ENCODE measurements around the gene SERPINE3. TPM values are rescaled to one million over a fixed set of nuclear protein-coding genes. Genes with fewer than 3 reads are reported as not detected.

The SERPINE3 gene
- total and polyA plus RNA-seq, 2 experiments from 2014 or later = 0.17 to 0.31 TPM

DNA sequence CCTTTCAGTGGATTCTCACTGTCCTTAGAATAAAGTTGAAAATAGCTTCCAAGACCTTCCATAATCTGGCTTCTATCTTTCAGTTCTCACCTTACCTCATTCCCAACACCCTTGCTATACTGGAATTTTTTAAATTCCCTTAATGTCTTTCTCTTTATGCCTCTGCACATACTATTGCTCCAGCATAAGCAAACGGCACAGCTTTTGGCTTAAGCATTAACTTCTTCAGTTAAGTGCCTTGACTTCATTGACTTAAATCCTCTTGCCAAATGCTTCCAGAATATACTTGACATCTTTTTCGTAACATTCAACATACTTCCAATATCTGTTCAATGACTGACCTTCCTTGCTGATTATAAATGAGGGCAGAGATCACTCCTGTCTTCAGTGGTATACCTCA lies 34.0 kb downstream of the SERPINE3 start:
- no peak for TF ChIP-seq NANOG (IDR thresholded peaks at IDR 0.05; ENCODE audit: borderline replicate concordance)
- no peak for TF ChIP-seq ZNF114 (CRISPR knock-in tag; IDR thresholded peaks at IDR 0.05)
- TF ChIP-seq EZH2 (IDR thresholded peaks at IDR 0.05; ENCODE audit: low read depth, unreplicated experiment) = no peak
- TF ChIP-seq, protein P1, sequence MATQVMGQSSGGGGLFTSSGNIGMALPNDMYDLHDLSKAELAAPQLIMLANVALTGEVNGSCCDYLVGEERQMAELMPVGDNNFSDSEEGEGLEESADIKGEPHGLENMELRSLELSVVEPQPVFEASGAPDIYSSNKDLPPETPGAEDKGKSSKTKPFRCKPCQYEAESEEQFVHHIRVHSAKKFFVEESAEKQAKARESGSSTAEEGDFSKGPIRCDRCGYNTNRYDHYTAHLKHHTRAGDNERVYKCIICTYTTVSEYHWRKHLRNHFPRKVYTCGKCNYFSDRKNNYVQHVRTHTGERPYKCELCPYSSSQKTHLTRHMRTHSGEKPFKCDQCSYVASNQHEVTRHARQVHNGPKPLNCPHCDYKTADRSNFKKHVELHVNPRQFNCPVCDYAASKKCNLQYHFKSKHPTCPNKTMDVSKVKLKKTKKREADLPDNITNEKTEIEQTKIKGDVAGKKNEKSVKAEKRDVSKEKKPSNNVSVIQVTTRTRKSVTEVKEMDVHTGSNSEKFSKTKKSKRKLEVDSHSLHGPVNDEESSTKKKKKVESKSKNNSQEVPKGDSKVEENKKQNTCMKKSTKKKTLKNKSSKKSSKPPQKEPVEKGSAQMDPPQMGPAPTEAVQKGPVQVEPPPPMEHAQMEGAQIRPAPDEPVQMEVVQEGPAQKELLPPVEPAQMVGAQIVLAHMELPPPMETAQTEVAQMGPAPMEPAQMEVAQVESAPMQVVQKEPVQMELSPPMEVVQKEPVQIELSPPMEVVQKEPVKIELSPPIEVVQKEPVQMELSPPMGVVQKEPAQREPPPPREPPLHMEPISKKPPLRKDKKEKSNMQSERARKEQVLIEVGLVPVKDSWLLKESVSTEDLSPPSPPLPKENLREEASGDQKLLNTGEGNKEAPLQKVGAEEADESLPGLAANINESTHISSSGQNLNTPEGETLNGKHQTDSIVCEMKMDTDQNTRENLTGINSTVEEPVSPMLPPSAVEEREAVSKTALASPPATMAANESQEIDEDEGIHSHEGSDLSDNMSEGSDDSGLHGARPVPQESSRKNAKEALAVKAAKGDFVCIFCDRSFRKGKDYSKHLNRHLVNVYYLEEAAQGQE (IDR thresholded peaks at IDR 0.05; ENCODE audit: unreplicated experiment) = no peak
- TF ChIP-seq ZNF331 (CRISPR knock-in tag; IDR thresholded peaks at IDR 0.05; ENCODE audit: low read depth) = no peak
- DNase-seq (ENCODE audit: low spot score) = no peak
- Histone ChIP-seq H3F3A (replicated peaks; ENCODE audit: low read depth) (0 out of 2 replicates have a peak, but pooled peaks cover 4% of the 10 kb centered on the region), H3K79me2 (replicated peaks; ENCODE audit: insufficient read depth) (0 out of 2 replicates have a peak, but pooled peaks cover 6% of the 10 kb centered on the region), H2AFZ (no peak overlapping the region), H3K36me3 (ENCODE audit: insufficient read depth) (peaks cover 58% of the 10 kb centered on the region), H3K4me3 (no peak overlapping the region), H3K4me2 (no peak overlapping the region), H3K27ac (ENCODE audit: low read depth) (no peak overlapping the region), H3K4me1 (ENCODE audit: insufficient read depth) (peaks cover 12% of the 10 kb centered on the region; the same call in 1 of the 2 replicates), H3K9me2 (ENCODE audit: insufficient read depth) (no peaks in the 10 kb centered on the region), H4K20me1 (replicated peaks; ENCODE audit: insufficient read depth) (no peaks in the 10 kb centered on the region), H3K27me3 (ENCODE audit: insufficient read depth) (no peaks in the 10 kb centered on the region)
- H3K4me3 Mint-ChIP-seq = no peak overlapping the region
- no peak overlapping the region for H3K27ac Mint-ChIP-seq
- peaks cover 43% of the 10 kb centered on the region for H3K36me3 Mint-ChIP-seq (ENCODE audit: low read depth)
- no peaks in the 10 kb centered on the region for H3K9me3 Mint-ChIP-seq
- no peaks in the 10 kb centered on the region for H3K4me1 Mint-ChIP-seq
- ATAC-seq = no peak
- H3K27me3 Mint-ChIP-seq (ENCODE audit: insufficient read depth, low read depth, poor library complexity) = no peaks in the 10 kb centered on the region

DNA sequence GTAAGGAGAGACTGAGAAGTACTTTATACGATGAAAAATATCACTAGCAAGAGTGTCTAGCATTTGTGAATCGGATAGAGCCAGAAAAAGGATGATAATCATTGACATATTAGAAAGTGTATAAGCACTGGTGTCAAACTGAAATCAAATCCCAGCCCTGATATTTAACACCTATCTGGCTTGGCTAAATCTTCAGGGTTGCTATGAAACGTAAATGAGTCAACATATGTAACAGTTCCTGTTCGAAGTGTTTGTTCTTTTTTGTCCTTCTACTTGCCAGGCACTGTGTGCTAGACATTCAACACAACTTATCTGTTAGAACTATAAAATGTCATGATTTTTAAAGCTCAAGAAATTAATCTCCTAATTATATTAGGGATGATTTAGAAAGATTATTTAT lies 40.8 kb downstream of the SERPINE3 start:
- Histone ChIP-seq H3K4me2 (no peak overlapping the region), H3K36me3 (ENCODE audit: insufficient read depth) (peaks cover 30% of the 10 kb centered on the region), H2AFZ (no peak overlapping the region), H4K20me1 (replicated peaks; ENCODE audit: insufficient read depth) (no peaks in the 10 kb centered on the region), H3K27me3 (ENCODE audit: insufficient read depth) (no peaks in the 10 kb centered on the region), H3K4me1 (ENCODE audit: insufficient read depth) (no peaks in the 10 kb centered on the region), H3K27ac (ENCODE audit: low read depth) (no peak overlapping the region), H3K79me2 (replicated peaks; ENCODE audit: insufficient read depth) (no peaks in the 10 kb centered on the region; the same call in 1 of the 2 replicates), H3K4me3 (no peak overlapping the region), H3K9me2 (ENCODE audit: insufficient read depth) (no peaks in the 10 kb centered on the region), H3F3A (replicated peaks; ENCODE audit: low read depth) (peaks cover 6% of the 10 kb centered on the region; the same call in 1 of the 2 replicates)
- no peak overlapping the region for H3K27ac Mint-ChIP-seq
- DNase-seq (ENCODE audit: low spot score) (no peak), ATAC-seq (no peak)
- H3K9me3 Mint-ChIP-seq = no peaks in the 10 kb centered on the region
- H3K36me3 Mint-ChIP-seq (ENCODE audit: low read depth) = peaks cover 42% of the 10 kb centered on the region
- no peak overlapping the region for H3K4me3 Mint-ChIP-seq
- H3K4me1 Mint-ChIP-seq = no peaks in the 10 kb centered on the region; the same call in 2 of the 3 replicates
- H3K27me3 Mint-ChIP-seq (ENCODE audit: insufficient read depth, low read depth, poor library complexity) = no peaks in the 10 kb centered on the region
- TF ChIP-seq, protein P1 (IDR thresholded peaks at IDR 0.05; ENCODE audit: unreplicated experiment) = no peak
- TF ChIP-seq NANOG (IDR thresholded peaks at IDR 0.05; ENCODE audit: borderline replicate concordance) (no peak), ZNF114 (CRISPR knock-in tag; IDR thresholded peaks at IDR 0.05) (no peak), EZH2phosphoT487 (IDR thresholded peaks at IDR 0.05; ENCODE audit: unreplicated experiment) (no peak), STAT1 (IDR thresholded peaks at IDR 0.05; ENCODE audit: unreplicated experiment) (no peak), ZNF331 (CRISPR knock-in tag; IDR thresholded peaks at IDR 0.05; ENCODE audit: low read depth) (no peak), JUNB (IDR thresholded peaks at IDR 0.05; ENCODE audit: unreplicated experiment) (no peak), POLR2AphosphoS5 (IDR thresholded peaks at IDR 0.05; ENCODE audit: low read depth) (no peak)
- TF ChIP-seq, protein P2, sequence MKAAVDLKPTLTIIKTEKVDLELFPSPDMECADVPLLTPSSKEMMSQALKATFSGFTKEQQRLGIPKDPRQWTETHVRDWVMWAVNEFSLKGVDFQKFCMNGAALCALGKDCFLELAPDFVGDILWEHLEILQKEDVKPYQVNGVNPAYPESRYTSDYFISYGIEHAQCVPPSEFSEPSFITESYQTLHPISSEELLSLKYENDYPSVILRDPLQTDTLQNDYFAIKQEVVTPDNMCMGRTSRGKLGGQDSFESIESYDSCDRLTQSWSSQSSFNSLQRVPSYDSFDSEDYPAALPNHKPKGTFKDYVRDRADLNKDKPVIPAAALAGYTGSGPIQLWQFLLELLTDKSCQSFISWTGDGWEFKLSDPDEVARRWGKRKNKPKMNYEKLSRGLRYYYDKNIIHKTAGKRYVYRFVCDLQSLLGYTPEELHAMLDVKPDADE (IDR thresholded peaks at IDR 0.05) = no peak
